ENCODE data around the gene KRR1. TPM values are rescaled to one million over a fixed set of nuclear protein-coding genes. Genes with fewer than 3 reads are reported as not detected.

The KRR1 gene
- total and polyA plus RNA-seq, 9 donors, result 12.1 to 69.1 (median 48.3) TPM

Other genes with a start within 250 kb of the KRR1 start
- 10 to 100 TPM; 14.3 to 27.9 (median 19.3) TPM for gene CAPS2, start 181.3 kb downstream of the KRR1 start, total RNA-seq
- 1 to 10 TPM; 7.5 to 8.9 TPM for gene CAPS2, start 181.3 kb downstream of the KRR1 start, polyA plus RNA-seq
- not detected for gene GLIPR1L1, start 176.9 kb downstream of the KRR1 start, total RNA-seq
- not detected for gene GLIPR1L1, start 176.9 kb downstream of the KRR1 start, polyA plus RNA-seq
- gene GLIPR1L2, start 120.5 kb downstream of the KRR1 start, total RNA-seq, result 1 to 10 TPM in 6 of 7 donors, under 1 TPM in 1; 0.60 to 5.2 (median 2.0) TPM
- gene GLIPR1L2, start 120.5 kb downstream of the KRR1 start, polyA plus RNA-seq, result 1 to 10 TPM in 1 of 2 donors, under 1 TPM in 1; 0.84 to 2.9 TPM
- gene GLIPR1, start 30.9 kb downstream of the KRR1 start, total RNA-seq, result 10 to 100 TPM in 5 of 7 donors, 1 to 10 TPM in 2; 8.5 to 53.4 (median 27.9) TPM
- gene GLIPR1, start 30.9 kb downstream of the KRR1 start, polyA plus RNA-seq, result 100 to 1,000 TPM in 1 of 2 donors, 10 to 100 TPM in 1; 10.5 to 122 TPM

Data from ovary (tissue), 9 donors.